ENCODE data around the gene RFWD3. TPM values are rescaled to one million over a fixed set of nuclear protein-coding genes. Genes with fewer than 3 reads are reported as not detected.

RFWD3 gene
- total RNA-seq, 1 donor from 2014 or later: 72.8 TPM

- Mint-ChIP-seq H3K27ac (ENCODE audit: unreplicated experiment) (no peak overlapping the region), H3K9me3 (no peaks in the 10 kb centered on the region), H3K27me3 (ENCODE audit: low read depth) (no peaks in the 10 kb centered on the region), H3K36me3 (ENCODE audit: low read depth) (peaks cover 3% of the 10 kb centered on the region), H3K4me3 (no peak overlapping the region), H3K4me1 (no peaks in the 10 kb centered on the region)
- DNase-seq (ENCODE audit: low read depth, low spot score): no peak
- TF ChIP-seq CTCF (conservative IDR thresholded peaks at IDR 0.05): no peak
These were observed 28.8 kb downstream of the RFWD3 start for GRCh38 chr16:74637742-74638453.

- Mint-ChIP-seq H3K4me1 (no peaks in the 10 kb centered on the region), H3K9me3 (no peaks in the 10 kb centered on the region), H3K27ac (ENCODE audit: unreplicated experiment) (no peak overlapping the region), H3K4me3 (no peak overlapping the region), H3K27me3 (ENCODE audit: low read depth) (no peaks in the 10 kb centered on the region), H3K36me3 (ENCODE audit: low read depth) (peaks cover 9% of the 10 kb centered on the region)
- no peak for DNase-seq (ENCODE audit: low read depth, low spot score)
- TF ChIP-seq CTCF (conservative IDR thresholded peaks at IDR 0.05): no peak
These were observed 31.4 kb downstream of the RFWD3 start for GRCh38 chr16:74635303-74635702.

- no peaks in the 10 kb centered on the region for H3K4me1 Mint-ChIP-seq
- peaks cover 11% of the 10 kb centered on the region for H3K36me3 Mint-ChIP-seq (ENCODE audit: low read depth)
- H3K4me3 Mint-ChIP-seq: no peak overlapping the region
- TF ChIP-seq CTCF (conservative IDR thresholded peaks at IDR 0.05): no peak
- DNase-seq (ENCODE audit: low read depth, low spot score): no peak
- no peaks in the 10 kb centered on the region for H3K9me3 Mint-ChIP-seq
- H3K27me3 Mint-ChIP-seq (ENCODE audit: low read depth): no peaks in the 10 kb centered on the region
- H3K27ac Mint-ChIP-seq (ENCODE audit: unreplicated experiment): no peak overlapping the region
These were observed 33.0 kb downstream of the RFWD3 start for GRCh38 chr16:74633686-74634085.

- TF ChIP-seq CTCF (conservative IDR thresholded peaks at IDR 0.05): no peak
- H3K36me3 Mint-ChIP-seq (ENCODE audit: low read depth): peaks cover 12% of the 10 kb centered on the region
- peaks cover 4% of the 10 kb centered on the region for H3K4me1 Mint-ChIP-seq
- DNase-seq (ENCODE audit: low read depth, low spot score): no peak
- no peak overlapping the region for H3K4me3 Mint-ChIP-seq
- no peak overlapping the region for H3K27ac Mint-ChIP-seq (ENCODE audit: unreplicated experiment)
- H3K9me3 Mint-ChIP-seq: no peaks in the 10 kb centered on the region
- no peaks in the 10 kb centered on the region for H3K27me3 Mint-ChIP-seq (ENCODE audit: low read depth)
These were observed 39.0 kb downstream of the RFWD3 start for GRCh38 chr16:74627506-74628220.

GRCh38 chr16:74626741-74627416 is 39.8 kb downstream of the RFWD3 start:
- Mint-ChIP-seq H3K4me1 (peaks cover 4% of the 10 kb centered on the region), H3K27ac (ENCODE audit: unreplicated experiment) (no peak overlapping the region), H3K9me3 (no peaks in the 10 kb centered on the region), H3K27me3 (ENCODE audit: low read depth) (no peaks in the 10 kb centered on the region), H3K36me3 (ENCODE audit: low read depth) (peaks cover 14% of the 10 kb centered on the region), H3K4me3 (no peak overlapping the region)
- DNase-seq (ENCODE audit: low read depth, low spot score): no peak
- TF ChIP-seq CTCF (conservative IDR thresholded peaks at IDR 0.05): no peak
